A549 (cell line): ENCODE measurements around the gene ALG14. TPM values are rescaled to one million over a fixed set of nuclear protein-coding genes. Genes with fewer than 3 reads are reported as not detected.
A peak's percentile ranks its signal among the peaks of the same experiment; 100 is the strongest.

Experiments used
- ATAC-seq, 2 experiments: fragments of 200-7000 bp in 1 of 2; fragments of >200 bp in 1 of 2; cut with Nextera tagmentation in 1 of 2; cut with Tn5 transposase in 1 of 2; 3 replicates each; pipeline versions ENCODE4 v1.8.0 to v1.9.1; 2018 to 2020; ENCODE audit warnings: mild to moderate bottlenecking in 1 of 2, moderate library complexity in 1 of 2
- CTCF ChIA-PET: fragments of 300-600 bp; sonication (Branson Sonifier 250); formaldehyde crosslinking; extraction: SDS; loops from one replicate; lab custom pipeline; 2021; ENCODE audit warnings: antibody characterized with exemption, inconsistent platforms; lab: Yijun Ruan, JAX
- POLR2A ChIA-PET: fragments of 350-600 bp; formaldehyde crosslinking; extraction: SDS; loops from one replicate; lab custom pipeline; 2021; ENCODE audit warnings: antibody characterized with exemption, inconsistent platforms; lab: Yijun Ruan, JAX
- DNase-seq, 2 experiments: peaks; one replicate each; pipeline versions ENCODE4 v3.0.0 to v3.0.0-alpha.2; 2011 to 2016; ENCODE audit warnings: low read depth in 1 of 2, low spot score in 1 of 2
- FAIRE-seq: peaks from 2 replicates; lab custom pipeline; 2011; peaks lifted over from hg19 to GRCh38; lab: Jason Lieb, UNC
- H3K27ac ChIP-seq, 2 experiments: fragments of >200 bp; sonication (Bioruptor Twin); formaldehyde crosslinking; 3 replicates each; pipeline ENCODE4 v1.5.1; 2016 to 2017
- H3K4me1 ChIP-seq: fragments of >200 bp; sonication (Bioruptor Twin); formaldehyde crosslinking; 3 replicates; pipeline ENCODE4 v1.6.1; 2016
- H3K4me2 ChIP-seq: fragments of >200 bp; sonication (Bioruptor Twin); formaldehyde crosslinking; 3 replicates; pipeline ENCODE4 v1.6.1; 2016
- H3K4me3 ChIP-seq: fragments of >200 bp; sonication (Bioruptor Twin); formaldehyde crosslinking; 3 replicates; pipeline ENCODE4 v1.5.1; 2016
- H3K9me3 ChIP-seq: fragments of >200 bp; sonication (Bioruptor Twin); formaldehyde crosslinking; 3 replicates; pipeline ENCODE4 v1.6.1; 2016
- EP300 ChIP-seq, 2 experiments: fragments of >200 bp; sonication (Bioruptor Twin); formaldehyde crosslinking; IDR thresholded peaks; 2 replicates in 1 of 2; 3 replicates in 1 of 2; pipeline ENCODE4 v1.6.1; 2016 to 2017
- HEYL ChIP-seq: fragments of 250-450 bp; sonication (Bioruptor Pico); IDR thresholded peaks from 2 replicates; pipeline ENCODE4 v1.8.0; 2021; ENCODE audit warnings: mild to moderate bottlenecking, moderate library complexity
- JUN ChIP-seq, 2 experiments: fragments of >200 bp; sonication (Bioruptor Twin); formaldehyde crosslinking; IDR thresholded peaks; 2 replicates in 1 of 2; 3 replicates in 1 of 2; pipeline ENCODE4 v1.6.1; 2016 to 2017
- KDM1A ChIP-seq: fragments of 200-600 bp; sonication (generic); IDR thresholded peaks from 2 replicates; pipeline ENCODE4 v1.6.1; 2016; ENCODE audit warnings: low read depth, mild to moderate bottlenecking
- MYC ChIP-seq: IDR thresholded peaks from 2 replicates; pipeline ENCODE4 v1.6.1; 2012; ENCODE audit warnings: mild to moderate bottlenecking, inconsistent platforms, low read length, improper control_type of control experiment, borderline replicate concordance
- PHF8 ChIP-seq: fragments of 200-600 bp; sonication (generic); IDR thresholded peaks from 2 replicates; pipeline ENCODE4 v1.6.1; 2016; ENCODE audit warnings: low read depth, mild to moderate bottlenecking, antibody characterized with exemption, moderate library complexity, borderline replicate concordance
- POLR2A ChIP-seq: IDR thresholded peaks from 2 replicates; pipeline ENCODE4 v1.6.1; 2012; ENCODE audit warnings: mild to moderate bottlenecking, low read length
- RAD21 ChIP-seq, 2 experiments: fragments of >200 bp in 1 of 2; sonication (Bioruptor Twin) in 1 of 2; formaldehyde crosslinking in 1 of 2; IDR thresholded peaks in 1 of 2; conservative IDR thresholded peaks in 1 of 2; 2 replicates in 1 of 2; 3 replicates in 1 of 2; pipeline ENCODE4 v1.6.1; 2012 to 2018; ENCODE audit warnings: inconsistent platforms in 1 of 2
- WGBS: methylation state at CpG from one replicate; pipeline ENCODE4 v1.1.6; 2017; ENCODE audit errors: missing lambda C conversion rate; 5-methylcytosine and 5-hydroxymethylcytosine counted together
- polyA plus RNA-seq, 4 experiments: library from polyadenylated mRNA; depleted of rRNA in 3 of 4; stranded (reverse); fragments of >200 nt; fragmentation: RNase III in 1 of 4; extraction: RNeasy Plus Mini Kit Qiagen cat#74134 plus additional on column Dnase treatment in 1 of 4; gene quantifications; 2 replicates in 3 of 4; 3 replicates in 1 of 4; pipeline ENCODE4 v1.2.3, GENCODE V29; 2011 to 2017
- TF ChIP-seq, protein P1 (sequence below): fragments of 150-350 bp; IDR thresholded peaks from 2 replicates; pipeline ENCODE4 v1.6.1; 2014; ENCODE audit warnings: low read depth, mild to moderate bottlenecking, low read length
- TF ChIP-seq, protein P2 (sequence below): fragments of >200 bp; sonication (Bioruptor Twin); formaldehyde crosslinking; IDR thresholded peaks from 3 replicates; pipeline ENCODE4 v1.6.1; 2016
- TF ChIP-seq, protein P3 (sequence below): IDR thresholded peaks from 2 replicates; pipeline ENCODE4 v1.6.1; 2012
- TF ChIP-seq, protein P4 (sequence below): IDR thresholded peaks from 2 replicates; pipeline ENCODE4 v1.6.1; 2012; ENCODE audit warnings: low read depth, borderline replicate concordance
- TF ChIP-seq, protein P5 (sequence below): fragments of >200 bp; sonication (Bioruptor Twin); formaldehyde crosslinking; IDR thresholded peaks from 3 replicates; pipeline ENCODE4 v1.5.1; 2016
- TF ChIP-seq, protein P6 (sequence below): fragments of 200-600 bp; sonication (generic); IDR thresholded peaks from 2 replicates; pipeline ENCODE4 v1.6.1; 2016; ENCODE audit warnings: antibody characterized with exemption, mild to moderate bottlenecking, moderate library complexity
- TF ChIP-seq, protein P7 (sequence below): fragments of 250-450 bp; sonication (Bioruptor Pico); IDR thresholded peaks from 2 replicates; pipeline ENCODE4 v1.5.0; 2021; ENCODE audit warnings: mild to moderate bottlenecking, moderate library complexity, borderline replicate concordance

ALG14 gene
- polyA plus RNA-seq, 2 of the 4 experiments (the other 2 are of a cell fraction), result 5.0 to 5.4 TPM

DNA sequence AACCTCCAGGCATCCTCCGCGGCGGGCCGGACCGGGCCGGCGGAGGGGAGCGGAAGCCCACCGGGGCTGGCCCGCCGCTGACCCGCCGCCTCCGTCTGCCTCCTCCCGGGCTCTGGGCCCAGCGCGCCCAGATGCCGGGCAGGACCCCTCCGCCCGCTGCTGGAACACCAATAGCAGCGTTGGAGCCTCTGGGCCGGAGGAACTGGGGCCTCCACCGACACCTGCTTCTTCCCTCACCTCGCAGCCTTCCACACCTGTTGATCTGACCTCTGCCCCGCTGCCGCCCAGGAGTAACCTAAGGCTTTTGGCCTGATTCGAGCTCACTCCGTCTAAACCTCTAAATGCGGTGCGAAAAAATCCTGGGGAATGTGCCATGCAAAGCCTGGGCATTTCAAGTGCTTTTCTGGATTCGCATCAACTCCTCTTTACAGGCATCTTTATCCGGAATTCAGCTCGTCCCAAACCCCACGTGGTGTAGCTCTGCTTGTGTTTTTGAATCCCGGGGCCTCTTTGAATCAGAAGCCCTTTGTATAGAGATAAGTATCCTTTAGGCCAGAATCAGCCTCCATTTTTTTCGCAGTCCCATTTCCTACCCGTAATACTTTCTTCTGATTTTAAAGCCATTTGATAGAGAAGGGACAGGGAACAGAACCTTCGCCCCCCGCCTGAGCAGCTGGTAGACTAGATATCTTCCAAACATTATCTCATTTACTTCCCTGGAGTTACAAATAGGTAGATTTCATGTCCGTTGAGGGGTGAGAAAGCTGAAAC, 145.2 kb downstream of the ALG14 start:
- POLR2A ChIA-PET, result interaction anchor here (0.8 to 1.0 kb wide), 3 partner anchors 15 to 73 kb away, joined by 3 to 7 read pairs (median 3); no protein-coding TSS in a partner anchor
- H3K4me1 ChIP-seq, result peaks cover 42% of the 10 kb centered on the region
- WGBS, result 16% methylated on average over 29 of the region's 40 CpGs
- H3K27ac ChIP-seq, result peak overlapping the region; percentile 88 to 98
- ATAC-seq, result peak; percentile 45 to 58; a peak in 4 of 6 replicates
- no peak for TF ChIP-seq MYC
- TF ChIP-seq, protein P1, sequence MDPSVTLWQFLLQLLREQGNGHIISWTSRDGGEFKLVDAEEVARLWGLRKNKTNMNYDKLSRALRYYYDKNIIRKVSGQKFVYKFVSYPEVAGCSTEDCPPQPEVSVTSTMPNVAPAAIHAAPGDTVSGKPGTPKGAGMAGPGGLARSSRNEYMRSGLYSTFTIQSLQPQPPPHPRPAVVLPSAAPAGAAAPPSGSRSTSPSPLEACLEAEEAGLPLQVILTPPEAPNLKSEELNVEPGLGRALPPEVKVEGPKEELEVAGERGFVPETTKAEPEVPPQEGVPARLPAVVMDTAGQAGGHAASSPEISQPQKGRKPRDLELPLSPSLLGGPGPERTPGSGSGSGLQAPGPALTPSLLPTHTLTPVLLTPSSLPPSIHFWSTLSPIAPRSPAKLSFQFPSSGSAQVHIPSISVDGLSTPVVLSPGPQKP, result no peak
- TF ChIP-seq PHF8, result peak; percentile 59; the same call in 1 of the 2 replicates
- no peak for TF ChIP-seq KDM1A
- TF ChIP-seq, all 56 proteins: peak for 1
- Histone ChIP-seq H3K9me3 (no peaks in the 10 kb centered on the region), H3K4me2 (peak overlapping the region; percentile 76), H3K4me3 (peak overlapping the region; percentile 90)
- CTCF ChIA-PET, result interaction anchor here (0.7 to 2.5 kb wide), 6 partner anchors 9 to 116 kb away, joined by 3 to 15 read pairs (median 4); no protein-coding TSS in a partner anchor
- peak in 1 of 2 experiments; percentile 27 for DNase-seq
- no peak for FAIRE-seq

DNA sequence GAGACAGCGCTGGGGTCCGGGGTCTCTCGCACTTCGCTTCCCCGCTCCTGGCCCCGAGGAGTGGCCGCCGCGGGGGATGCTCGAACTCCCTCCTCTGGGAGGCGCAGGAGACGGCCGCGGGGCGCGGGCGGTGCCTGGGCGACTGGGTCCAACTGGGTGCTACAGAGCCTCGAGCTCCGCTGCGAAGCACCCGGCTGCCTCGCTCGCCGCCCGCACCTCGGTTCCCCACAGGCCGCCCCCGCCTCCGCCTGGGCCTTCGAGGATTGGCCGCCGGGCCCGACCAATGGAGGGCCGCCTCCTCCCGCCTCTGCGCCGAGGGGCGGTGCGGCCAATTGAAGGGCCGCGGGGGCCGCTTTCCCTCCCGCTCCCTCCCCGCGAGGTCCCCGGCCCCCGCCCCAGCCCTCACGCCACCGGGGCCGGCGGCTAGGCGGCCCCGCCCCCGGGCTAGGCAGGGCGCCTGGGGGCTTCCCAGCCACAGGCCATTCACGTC, 145.8 kb downstream of the ALG14 start, which contains the start of gene CNN3:
Gene CNN3 (minus strand): TSS at position 196 of the 490 bp plus-strand sequence. CDS start 216 bp downstream, outside the sequence.
- DNase-seq (peak; percentile 76 to 87), ATAC-seq (peak; percentile 92 to 95), FAIRE-seq (no peak)
- Histone ChIP-seq H3K27ac (peak within 1 kb of the TSS; percentile 88 to 98), H3K9me3 (no peaks in the 10 kb centered on the region), H3K4me2 (peak within 1 kb of the TSS; percentile 76), H3K4me1 (peaks cover 45% of the 10 kb centered on the region), H3K4me3 (peak within 1 kb of the TSS; percentile 90)
- CTCF ChIA-PET, result interaction anchor here (1.0 to 2.5 kb wide), 3 partner anchors 9 to 115 kb away, joined by 4 to 15 read pairs (median 6); no protein-coding TSS in a partner anchor
- TF ChIP-seq, protein P2, sequence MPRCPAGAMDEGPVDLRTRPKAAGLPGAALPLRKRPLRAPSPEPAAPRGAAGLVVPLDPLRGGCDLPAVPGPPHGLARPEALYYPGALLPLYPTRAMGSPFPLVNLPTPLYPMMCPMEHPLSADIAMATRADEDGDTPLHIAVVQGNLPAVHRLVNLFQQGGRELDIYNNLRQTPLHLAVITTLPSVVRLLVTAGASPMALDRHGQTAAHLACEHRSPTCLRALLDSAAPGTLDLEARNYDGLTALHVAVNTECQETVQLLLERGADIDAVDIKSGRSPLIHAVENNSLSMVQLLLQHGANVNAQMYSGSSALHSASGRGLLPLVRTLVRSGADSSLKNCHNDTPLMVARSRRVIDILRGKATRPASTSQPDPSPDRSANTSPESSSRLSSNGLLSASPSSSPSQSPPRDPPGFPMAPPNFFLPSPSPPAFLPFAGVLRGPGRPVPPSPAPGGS, result peak; percentile 54; the same call in 1 of the 3 replicates
- no peak for TF ChIP-seq EP300 (IDR thresholded peaks at IDR 0.05)
- TF ChIP-seq POLR2A, result peak; percentile 76
- TF ChIP-seq, protein P3, sequence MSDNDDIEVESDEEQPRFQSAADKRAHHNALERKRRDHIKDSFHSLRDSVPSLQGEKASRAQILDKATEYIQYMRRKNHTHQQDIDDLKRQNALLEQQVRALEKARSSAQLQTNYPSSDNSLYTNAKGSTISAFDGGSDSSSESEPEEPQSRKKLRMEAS, result peak; percentile 84
- no peak for TF ChIP-seq HEYL (CRISPR knock-in tag)
- TF ChIP-seq JUN (IDR thresholded peaks at IDR 0.05), result 0 out of 5 replicates have a peak, but pooled peaks of 1 of the 2 experiments have one; percentile 57
- TF ChIP-seq, protein P4, sequence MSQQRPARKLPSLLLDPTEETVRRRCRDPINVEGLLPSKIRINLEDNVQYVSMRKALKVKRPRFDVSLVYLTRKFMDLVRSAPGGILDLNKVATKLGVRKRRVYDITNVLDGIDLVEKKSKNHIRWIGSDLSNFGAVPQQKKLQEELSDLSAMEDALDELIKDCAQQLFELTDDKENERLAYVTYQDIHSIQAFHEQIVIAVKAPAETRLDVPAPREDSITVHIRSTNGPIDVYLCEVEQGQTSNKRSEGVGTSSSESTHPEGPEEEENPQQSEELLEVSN, result peak; percentile 90
- POLR2A ChIA-PET, result interaction anchor here (0.6 to 1.0 kb wide), 4 partner anchors 14 to 72 kb away, joined by 3 to 7 read pairs (median 3); no protein-coding TSS in a partner anchor
- no CpG with 5 or more reads among the region's 57 CpGs for WGBS

DNA sequence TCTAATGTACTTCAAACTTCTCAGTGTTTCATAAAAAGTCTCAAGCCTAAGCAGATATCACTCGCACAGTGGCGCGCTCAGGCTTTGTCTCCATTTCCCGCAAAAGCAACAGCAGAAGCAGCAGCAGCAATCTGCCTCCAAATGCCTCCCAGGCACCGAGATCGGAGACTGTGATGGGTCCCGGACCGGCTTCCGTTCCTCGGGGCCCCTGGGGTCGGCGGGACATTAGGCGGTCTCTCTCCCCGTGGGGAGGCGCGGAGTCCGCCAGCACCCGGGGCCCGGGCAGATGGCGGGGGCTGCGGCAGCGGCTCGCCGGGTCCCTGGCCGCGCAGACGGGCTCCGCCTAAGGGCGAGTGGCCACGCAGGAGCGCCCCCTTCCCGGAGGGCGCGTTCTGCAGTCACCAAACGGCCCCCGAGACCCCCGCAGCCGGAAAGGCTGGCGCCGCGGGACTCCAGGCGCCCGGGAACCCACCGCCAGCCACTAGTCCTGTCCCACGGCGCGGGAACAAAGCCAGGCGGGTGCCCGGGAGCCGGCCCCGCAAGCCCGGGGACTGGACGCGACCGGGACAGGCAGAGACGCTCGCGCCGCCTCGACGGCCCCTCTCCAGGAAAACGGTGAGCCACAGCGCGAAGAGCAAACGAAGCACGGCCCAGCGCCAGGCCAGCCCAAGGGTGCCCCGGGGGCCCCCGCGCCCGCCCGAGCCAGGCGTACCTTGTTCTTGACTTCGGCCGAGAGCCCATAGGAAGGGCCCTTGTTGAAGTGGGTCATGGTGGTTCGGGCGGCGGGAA, 146.4 kb downstream of the ALG14 start:
- H3K4me1 ChIP-seq, result peaks cover 45% of the 10 kb centered on the region
- peak; percentile 45 to 47 for DNase-seq
- ATAC-seq, result peak; percentile 72 to 81
- CTCF ChIA-PET, result interaction anchor here (1.0 to 4.7 kb wide), 7 partner anchors 21 to 117 kb away, joined by 3 to 32 read pairs (median 6); no protein-coding TSS in a partner anchor
- no peaks in the 10 kb centered on the region for H3K9me3 ChIP-seq
- under 1% methylated on average over 9 of the region's 78 CpGs for WGBS
- POLR2A ChIA-PET, result interaction anchor here (0.6 to 1.0 kb wide), 4 partner anchors 15 to 71 kb away, joined by 3 to 7 read pairs (median 3); no protein-coding TSS in a partner anchor
- no peak for FAIRE-seq
- H3K4me2 ChIP-seq, result peak overlapping the region; percentile 76
- peak overlapping the region; percentile 88 to 98 for H3K27ac ChIP-seq
- peak overlapping the region; percentile 90 for H3K4me3 ChIP-seq
- peak in 1 of 2 experiments; percentile 44; a peak in 2 of 5 replicates for TF ChIP-seq RAD21 (conservative IDR thresholded peaks at IDR 0.05 in 1 of 2, IDR thresholded peaks at IDR 0.05 in 1 of 2)
- TF ChIP-seq, protein P5, sequence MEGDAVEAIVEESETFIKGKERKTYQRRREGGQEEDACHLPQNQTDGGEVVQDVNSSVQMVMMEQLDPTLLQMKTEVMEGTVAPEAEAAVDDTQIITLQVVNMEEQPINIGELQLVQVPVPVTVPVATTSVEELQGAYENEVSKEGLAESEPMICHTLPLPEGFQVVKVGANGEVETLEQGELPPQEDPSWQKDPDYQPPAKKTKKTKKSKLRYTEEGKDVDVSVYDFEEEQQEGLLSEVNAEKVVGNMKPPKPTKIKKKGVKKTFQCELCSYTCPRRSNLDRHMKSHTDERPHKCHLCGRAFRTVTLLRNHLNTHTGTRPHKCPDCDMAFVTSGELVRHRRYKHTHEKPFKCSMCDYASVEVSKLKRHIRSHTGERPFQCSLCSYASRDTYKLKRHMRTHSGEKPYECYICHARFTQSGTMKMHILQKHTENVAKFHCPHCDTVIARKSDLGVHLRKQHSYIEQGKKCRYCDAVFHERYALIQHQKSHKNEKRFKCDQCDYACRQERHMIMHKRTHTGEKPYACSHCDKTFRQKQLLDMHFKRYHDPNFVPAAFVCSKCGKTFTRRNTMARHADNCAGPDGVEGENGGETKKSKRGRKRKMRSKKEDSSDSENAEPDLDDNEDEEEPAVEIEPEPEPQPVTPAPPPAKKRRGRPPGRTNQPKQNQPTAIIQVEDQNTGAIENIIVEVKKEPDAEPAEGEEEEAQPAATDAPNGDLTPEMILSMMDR, result peak; percentile 56
- TF ChIP-seq, protein P6, sequence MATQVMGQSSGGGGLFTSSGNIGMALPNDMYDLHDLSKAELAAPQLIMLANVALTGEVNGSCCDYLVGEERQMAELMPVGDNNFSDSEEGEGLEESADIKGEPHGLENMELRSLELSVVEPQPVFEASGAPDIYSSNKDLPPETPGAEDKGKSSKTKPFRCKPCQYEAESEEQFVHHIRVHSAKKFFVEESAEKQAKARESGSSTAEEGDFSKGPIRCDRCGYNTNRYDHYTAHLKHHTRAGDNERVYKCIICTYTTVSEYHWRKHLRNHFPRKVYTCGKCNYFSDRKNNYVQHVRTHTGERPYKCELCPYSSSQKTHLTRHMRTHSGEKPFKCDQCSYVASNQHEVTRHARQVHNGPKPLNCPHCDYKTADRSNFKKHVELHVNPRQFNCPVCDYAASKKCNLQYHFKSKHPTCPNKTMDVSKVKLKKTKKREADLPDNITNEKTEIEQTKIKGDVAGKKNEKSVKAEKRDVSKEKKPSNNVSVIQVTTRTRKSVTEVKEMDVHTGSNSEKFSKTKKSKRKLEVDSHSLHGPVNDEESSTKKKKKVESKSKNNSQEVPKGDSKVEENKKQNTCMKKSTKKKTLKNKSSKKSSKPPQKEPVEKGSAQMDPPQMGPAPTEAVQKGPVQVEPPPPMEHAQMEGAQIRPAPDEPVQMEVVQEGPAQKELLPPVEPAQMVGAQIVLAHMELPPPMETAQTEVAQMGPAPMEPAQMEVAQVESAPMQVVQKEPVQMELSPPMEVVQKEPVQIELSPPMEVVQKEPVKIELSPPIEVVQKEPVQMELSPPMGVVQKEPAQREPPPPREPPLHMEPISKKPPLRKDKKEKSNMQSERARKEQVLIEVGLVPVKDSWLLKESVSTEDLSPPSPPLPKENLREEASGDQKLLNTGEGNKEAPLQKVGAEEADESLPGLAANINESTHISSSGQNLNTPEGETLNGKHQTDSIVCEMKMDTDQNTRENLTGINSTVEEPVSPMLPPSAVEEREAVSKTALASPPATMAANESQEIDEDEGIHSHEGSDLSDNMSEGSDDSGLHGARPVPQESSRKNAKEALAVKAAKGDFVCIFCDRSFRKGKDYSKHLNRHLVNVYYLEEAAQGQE, result no peak
- TF ChIP-seq, protein P7, sequence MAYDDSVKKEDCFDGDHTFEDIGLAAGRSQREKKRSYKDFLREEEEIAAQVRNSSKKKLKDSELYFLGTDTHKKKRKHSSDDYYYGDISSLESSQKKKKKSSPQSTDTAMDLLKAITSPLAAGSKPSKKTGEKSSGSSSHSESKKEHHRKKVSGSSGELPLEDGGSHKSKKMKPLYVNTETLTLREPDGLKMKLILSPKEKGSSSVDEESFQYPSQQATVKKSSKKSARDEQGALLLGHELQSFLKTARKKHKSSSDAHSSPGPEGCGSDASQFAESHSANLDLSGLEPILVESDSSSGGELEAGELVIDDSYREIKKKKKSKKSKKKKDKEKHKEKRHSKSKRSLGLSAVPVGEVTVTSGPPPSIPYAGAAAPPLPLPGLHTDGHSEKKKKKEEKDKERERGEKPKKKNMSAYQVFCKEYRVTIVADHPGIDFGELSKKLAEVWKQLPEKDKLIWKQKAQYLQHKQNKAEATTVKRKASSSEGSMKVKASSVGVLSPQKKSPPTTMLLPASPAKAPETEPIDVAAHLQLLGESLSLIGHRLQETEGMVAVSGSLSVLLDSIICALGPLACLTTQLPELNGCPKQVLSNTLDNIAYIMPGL (CRISPR knock-in tag), result peak; percentile 57; the same call in 1 of the 2 replicates
